ENCODE results near the gene MVP.
"Not testable (repeated sequence)": the region's sequence is repeated elsewhere in the genome, so short reads cannot be mapped to it uniquely, and the experiment has no call there.

The MVP gene

GRCh38 chr16:29875206-29875605, 54.9 kb downstream of the MVP start:
- DNase-seq (ENCODE audit: low spot score) = no peak

GRCh38 chr16:29876217-29876593, 55.9 kb downstream of the MVP start:
- no peak for DNase-seq (ENCODE audit: low spot score)

GRCh38 chr16:29876594-29877249, 56.5 kb downstream of the MVP start:
- DNase-seq (ENCODE audit: low spot score) = no peak

GRCh38 chr16:29877266-29877961, 57.2 kb downstream of the MVP start:
- peak; percentile 72 for DNase-seq (ENCODE audit: low spot score)

- no peak for DNase-seq (ENCODE audit: low spot score)
These were observed 57.9 kb downstream of the MVP start for GRCh38 chr16:29878172-29878571.

- no peak for DNase-seq (ENCODE audit: low spot score)
These were observed 60.8 kb downstream of the MVP start for GRCh38 chr16:29881050-29881449.

- no peak for DNase-seq (ENCODE audit: low spot score)
These were observed 63.7 kb downstream of the MVP start for GRCh38 chr16:29883987-29884386.

GRCh38 chr16:29889372-29889771, 69.1 kb downstream of the MVP start:
- DNase-seq (ENCODE audit: low spot score) = not testable (repeated sequence)

- no peak for DNase-seq (ENCODE audit: low spot score)
These were observed 71.5 kb downstream of the MVP start for GRCh38 chr16:29891525-29892457.

- no peak for DNase-seq (ENCODE audit: low spot score)
These were observed 72.2 kb downstream of the MVP start for GRCh38 chr16:29892458-29892813.

- no peak for DNase-seq (ENCODE audit: low spot score)
These were observed 73.3 kb downstream of the MVP start for GRCh38 chr16:29893553-29893952.

GRCh38 chr16:29894352-29894751, 74.1 kb downstream of the MVP start:
- no peak for DNase-seq (ENCODE audit: low spot score)

- DNase-seq (ENCODE audit: low spot score) = no peak
These were observed 76.6 kb downstream of the MVP start for GRCh38 chr16:29896841-29897240.

GRCh38 chr16:29897333-29897732, 77.1 kb downstream of the MVP start:
- DNase-seq (ENCODE audit: low spot score) = no peak

All from hematopoietic multipotent progenitor cell treated with erythropoietin and hydrocortisone succinate and interleukin-3 and kit ligand, for 15 days (in vitro differentiated cells).